Ammon's horn (tissue), 1 donor: ENCODE results near the gene GNAT2.

Experiments used
- DNase-seq: peaks from one replicate; pipeline ENCODE4 v3.0.0-alpha.2; 2016; ENCODE audit warnings: low spot score

GNAT2 gene

GRCh38 chr1:109610609-109611307 lies 8.7 kb downstream of the GNAT2 start:
- DNase-seq = no peak

- DNase-seq = no peak
Observed at GRCh38 chr1:109609881-109610280, 9.5 kb downstream of the GNAT2 start.

GRCh38 chr1:109605381-109605780 lies 14.0 kb downstream of the GNAT2 start:
- no peak for DNase-seq

- no peak for DNase-seq
Observed at GRCh38 chr1:109603229-109603628, 16.2 kb downstream of the GNAT2 start.

GRCh38 chr1:109598655-109599054 lies 20.8 kb downstream of the GNAT2 start:
- no peak for DNase-seq

GRCh38 chr1:109598156-109598555 lies 21.3 kb downstream of the GNAT2 start:
- no peak for DNase-seq

GRCh38 chr1:109595531-109595930 lies 23.9 kb downstream of the GNAT2 start:
- no peak for DNase-seq

GRCh38 chr1:109592916-109593315 lies 26.5 kb downstream of the GNAT2 start:
- DNase-seq = no peak

- DNase-seq = no peak
Observed at GRCh38 chr1:109589679-109590078, 29.7 kb downstream of the GNAT2 start.

- no peak for DNase-seq
Observed at GRCh38 chr1:109589177-109589576, 30.2 kb downstream of the GNAT2 start.

GRCh38 chr1:109586055-109586454 lies 33.4 kb downstream of the GNAT2 start:
- no peak for DNase-seq

GRCh38 chr1:109584766-109585165 lies 34.6 kb downstream of the GNAT2 start:
- DNase-seq = no peak

GRCh38 chr1:109582021-109582420 lies 37.4 kb downstream of the GNAT2 start:
- no peak for DNase-seq

GRCh38 chr1:109579491-109579890 lies 39.9 kb downstream of the GNAT2 start:
- DNase-seq = peak; percentile 53

- DNase-seq = no peak
Observed at GRCh38 chr1:109578947-109579443, 40.4 kb downstream of the GNAT2 start.

GRCh38 chr1:109573785-109574184 lies 45.6 kb downstream of the GNAT2 start:
- DNase-seq = peak; percentile 16

GRCh38 chr1:109570414-109570813 lies 49.0 kb downstream of the GNAT2 start:
- DNase-seq = no peak

- no peak for DNase-seq
Observed at GRCh38 chr1:109569323-109569722, 50.1 kb downstream of the GNAT2 start.

GRCh38 chr1:109567877-109568672 lies 51.3 kb downstream of the GNAT2 start:
- DNase-seq = no peak

- no peak for DNase-seq
Observed at GRCh38 chr1:109566982-109567381, 52.4 kb downstream of the GNAT2 start.

GRCh38 chr1:109565241-109565640 lies 54.2 kb downstream of the GNAT2 start:
- no peak for DNase-seq

GRCh38 chr1:109564194-109564878 lies 55.1 kb downstream of the GNAT2 start:
- DNase-seq = no peak

- no peak for DNase-seq
Observed at GRCh38 chr1:109559995-109560394, 59.4 kb downstream of the GNAT2 start.
